Measurements from ENCODE around the gene NFKBIA. TPM values are rescaled to one million over a fixed set of nuclear protein-coding genes. Genes with fewer than 3 reads are reported as not detected.

Gene NFKBIA
- total RNA-seq, 6 donors from 2014 or later: 292 to 944 (median 610) TPM

- no peak for ATAC-seq (ENCODE audit: low FRiP score in 2 of 2)
Measured at GRCh38 chr14:35429951-35430350, 25.4 kb upstream of the NFKBIA start.

GRCh38 chr14:35425850-35426249, 21.3 kb upstream of the NFKBIA start:
- H3K4me3 ChIP-seq: no peak overlapping the region
- H3K4me1 ChIP-seq: peaks cover 6 to 11% (median 7%) of the 10 kb centered on the region in 4 donors
- no peaks in the 10 kb centered on the region for H3K36me3 ChIP-seq
- ATAC-seq (ENCODE audit: low FRiP score in 2 of 2) (no peak), DNase-seq (no peak)
- no peaks in the 10 kb centered on the region for H3K9me3 ChIP-seq
- H3K27me3 ChIP-seq: no peaks in the 10 kb centered on the region
- no peak overlapping the region for H3K27ac ChIP-seq
- TF ChIP-seq CTCF (IDR thresholded peaks at IDR 0.05) (no peak), POLR2AphosphoS5 (IDR thresholded peaks at IDR 0.05) (no peak), POLR2A (IDR thresholded peaks at IDR 0.05) (no peak), EP300 (IDR thresholded peaks at IDR 0.05) (no peak)
- 76 to 82% methylated on average over 2 of the region's 2 CpGs for WGBS, 2 donors

More at GRCh38 chr14:35429951-35430350, 25.4 kb upstream of the NFKBIA start:
- Histone ChIP-seq H3K9me3 (no peaks in the 10 kb centered on the region), H3K27ac (no peak overlapping the region), H3K27me3 (no peaks in the 10 kb centered on the region), H3K36me3 (no peaks in the 10 kb centered on the region), H3K4me1 (peaks cover 0 to 6% (median 0%) of the 10 kb centered on the region in 4 donors), H3K4me3 (no peak overlapping the region)
- 57 to 59% methylated on average over 4 of the region's 4 CpGs for WGBS, 2 donors
- no peak for DNase-seq
- TF ChIP-seq POLR2AphosphoS5 (IDR thresholded peaks at IDR 0.05) (no peak), POLR2A (IDR thresholded peaks at IDR 0.05) (no peak), CTCF (IDR thresholded peaks at IDR 0.05) (no peak), EP300 (IDR thresholded peaks at IDR 0.05) (no peak)

- no peak for DNase-seq
- TF ChIP-seq POLR2A (IDR thresholded peaks at IDR 0.05): no peak
- TF ChIP-seq CTCF (IDR thresholded peaks at IDR 0.05): no peak
- TF ChIP-seq EP300 (IDR thresholded peaks at IDR 0.05): no peak
- TF ChIP-seq POLR2AphosphoS5 (IDR thresholded peaks at IDR 0.05): no peak
- Histone ChIP-seq H3K4me1 (peaks cover 7 to 14% (median 9%) of the 10 kb centered on the region in 4 donors), H3K27ac (no peak overlapping the region), H3K27me3 (no peaks in the 10 kb centered on the region), H3K36me3 (no peaks in the 10 kb centered on the region), H3K4me3 (no peak overlapping the region), H3K9me3 (no peaks in the 10 kb centered on the region)
- no peak for ATAC-seq (ENCODE audit: low FRiP score in 2 of 2)
Measured at GRCh38 chr14:35423621-35424020, 19.1 kb upstream of the NFKBIA start.

- Histone ChIP-seq H3K27me3 (no peaks in the 10 kb centered on the region), H3K36me3 (no peaks in the 10 kb centered on the region), H3K4me1 (peaks cover 5 to 14% (median 10%) of the 10 kb centered on the region in 4 donors), H3K9me3 (no peaks in the 10 kb centered on the region), H3K27ac (no peak overlapping the region), H3K4me3 (no peak overlapping the region)
- no peak for TF ChIP-seq POLR2AphosphoS5 (IDR thresholded peaks at IDR 0.05)
- no peak for TF ChIP-seq EP300 (IDR thresholded peaks at IDR 0.05)
- no peak for TF ChIP-seq CTCF (IDR thresholded peaks at IDR 0.05)
- no peak for TF ChIP-seq POLR2A (IDR thresholded peaks at IDR 0.05)
- 82 to 83% methylated on average over 7 of the region's 7 CpGs for WGBS, 2 donors
- ATAC-seq (ENCODE audit: low FRiP score in 2 of 2) (peak in 1 of 2 donors; percentile 71), DNase-seq (no peak)
Measured at GRCh38 chr14:35420036-35420811, 15.7 kb upstream of the NFKBIA start.

GRCh38 chr14:35419429-35419841, 14.9 kb upstream of the NFKBIA start:
- TF ChIP-seq POLR2AphosphoS5 (IDR thresholded peaks at IDR 0.05): no peak
- no peak for TF ChIP-seq POLR2A (IDR thresholded peaks at IDR 0.05)
- TF ChIP-seq EP300 (IDR thresholded peaks at IDR 0.05): no peak
- no peak for TF ChIP-seq CTCF (IDR thresholded peaks at IDR 0.05)
- no peaks in the 10 kb centered on the region for H3K9me3 ChIP-seq
- peaks cover 7 to 20% (median 11%) of the 10 kb centered on the region in 4 donors for H3K4me1 ChIP-seq
- no peak overlapping the region for H3K27ac ChIP-seq
- no peaks in the 10 kb centered on the region for H3K27me3 ChIP-seq
- no peaks in the 10 kb centered on the region for H3K36me3 ChIP-seq
- no peak overlapping the region for H3K4me3 ChIP-seq
- DNase-seq (no peak), ATAC-seq (ENCODE audit: low FRiP score in 2 of 2) (peak in 1 of 2 donors; percentile 20)
- 85 to 86% methylated on average over 7 of the region's 7 CpGs for WGBS, 2 donors
